Trophoblast cell (in vitro differentiated cells and primary cell): ENCODE measurements around the gene MCRIP2.

ENCODE experiments used
- DNase-seq, 2 donors: peaks; one replicate each; pipeline ENCODE4 v3.0.0-alpha.2; 2016
- H2AFZ ChIP-seq: 2 replicates; pipeline ENCODE4 v1.6.1; 2013; ENCODE audit warnings: low read length, moderate library complexity, mild to moderate bottlenecking; ENCODE audit not compliant: insufficient read depth, poor library complexity
- H2AK5ac ChIP-seq: 2 replicates; pipeline ENCODE4 v1.6.1; 2013; ENCODE audit warnings: mild to moderate bottlenecking, low read length
- H2BK120ac ChIP-seq: 2 replicates; pipeline ENCODE4 v1.6.1; 2013; ENCODE audit warnings: low read length, mild to moderate bottlenecking, moderate library complexity; ENCODE audit not compliant: insufficient read depth, poor library complexity
- H2BK12ac ChIP-seq: 2 replicates; pipeline ENCODE4 v1.6.1; 2013; ENCODE audit warnings: mild to moderate bottlenecking, low read length, moderate library complexity
- H2BK5ac ChIP-seq: 2 replicates; pipeline ENCODE4 v1.6.1; 2013; ENCODE audit warnings: low read length, low read depth, moderate library complexity, mild to moderate bottlenecking; ENCODE audit not compliant: poor library complexity
- H3K14ac ChIP-seq: 2 replicates; pipeline ENCODE4 v1.6.1; 2013; ENCODE audit warnings: mild to moderate bottlenecking, low read length
- H3K18ac ChIP-seq: 2 replicates; pipeline ENCODE4 v1.6.1; 2013; ENCODE audit warnings: mild to moderate bottlenecking, low read length
- H3K23ac ChIP-seq: 2 replicates; pipeline ENCODE4 v1.6.1; 2013; ENCODE audit warnings: low read length
- H3K27ac ChIP-seq: 2 replicates; pipeline ENCODE4 v1.5.1; 2013; ENCODE audit warnings: low read depth, mild to moderate bottlenecking, inconsistent platforms, low read length, moderate library complexity
- H3K27me3 ChIP-seq: 2 replicates; pipeline ENCODE4 v1.6.1; 2013; ENCODE audit warnings: inconsistent platforms, mild to moderate bottlenecking, low read length, moderate library complexity; ENCODE audit not compliant: insufficient read depth
- H3K36me3 ChIP-seq, 2 experiments: 1 replicate in 1 of 2; 2 replicates in 1 of 2; pipeline ENCODE4 v1.6.1; 2013; ENCODE audit warnings: low read length in 2 of 2, mild to moderate bottlenecking in 2 of 2, moderate library complexity in 1 of 2; ENCODE audit not compliant: insufficient read depth in 2 of 2, control insufficient read depth in 1 of 2
- H3K4ac ChIP-seq: 2 replicates; pipeline ENCODE4 v1.6.1; 2013; ENCODE audit warnings: low read depth, mild to moderate bottlenecking, low read length, moderate library complexity
- H3K4me1 ChIP-seq, 2 experiments: 1 replicate in 1 of 2; 2 replicates in 1 of 2; pipeline ENCODE4 v1.6.1; 2013; ENCODE audit warnings: low read length in 2 of 2, mild to moderate bottlenecking in 2 of 2, moderate library complexity in 1 of 2; ENCODE audit not compliant: insufficient read depth in 2 of 2, control insufficient read depth in 1 of 2
- H3K4me2 ChIP-seq: 2 replicates; pipeline ENCODE4 v1.6.1; 2013; ENCODE audit warnings: inconsistent platforms, mild to moderate bottlenecking, low read length, moderate library complexity
- H3K4me3 ChIP-seq: 2 replicates; pipeline ENCODE4 v1.5.1; 2013; ENCODE audit warnings: mild to moderate bottlenecking, low read depth, low read length, inconsistent platforms
- H3K79me1 ChIP-seq: one replicate; pipeline ENCODE4 v1.6.1; 2013; ENCODE audit warnings: low read length
- H3K79me2 ChIP-seq: 2 replicates; pipeline ENCODE4 v1.6.1; 2013; ENCODE audit warnings: low read length, mild to moderate bottlenecking; ENCODE audit not compliant: control insufficient read depth, insufficient read depth, poor library complexity
- H3K9ac ChIP-seq: 2 replicates; pipeline ENCODE4 v1.6.1; 2013; ENCODE audit warnings: mild to moderate bottlenecking, low read length
- H3K9me3 ChIP-seq: 2 replicates; pipeline ENCODE4 v1.6.1; 2013; ENCODE audit warnings: low read depth, mild to moderate bottlenecking, control low read depth, inconsistent platforms, low read length; ENCODE audit not compliant: insufficient read depth
- H4K12ac ChIP-seq: 2 replicates; pipeline ENCODE4 v1.6.1; 2013; ENCODE audit warnings: low read depth, mild to moderate bottlenecking, low read length, moderate library complexity
- H4K8ac ChIP-seq: 2 replicates; pipeline ENCODE4 v1.6.1; 2013; ENCODE audit warnings: low read depth, mild to moderate bottlenecking, low read length, moderate library complexity
- H4K91ac ChIP-seq: one replicate; pipeline ENCODE4 v1.6.1; 2013; ENCODE audit warnings: low read depth, mild to moderate bottlenecking, low read length, moderate library complexity
- WGBS: extraction: QIAGEN DNeasy Blood & Tissue Kit; methylation state at CpG from one replicate; pipeline ENCODE4 v1.1.7; 2013; ENCODE audit warnings: missing lambda C conversion rate; ENCODE audit not compliant: insufficient read length, insufficient coverage; ENCODE audit errors: extremely low coverage; 5-methylcytosine and 5-hydroxymethylcytosine counted together

The MCRIP2 gene

GRCh38 chr16:693766-694165 is 52.1 kb downstream of the MCRIP2 start:
- Histone ChIP-seq H2BK5ac (no peak overlapping the region), H3K14ac (no peak overlapping the region), H3K4ac (no peak overlapping the region), H2AK5ac (no peak overlapping the region), H3K9ac (no peak overlapping the region), H2AFZ (no peak overlapping the region), H3K36me3 (no peaks in the 10 kb centered on the region), H4K91ac (no peak overlapping the region), H4K8ac (no peak overlapping the region), H3K23ac (no peak overlapping the region), H3K79me1 (peaks cover 5% of the 10 kb centered on the region), H2BK120ac (no peak overlapping the region), H3K79me2 (peaks cover 4% of the 10 kb centered on the region), H3K4me3 (no peak overlapping the region), H3K4me1 (peaks cover 11 to 21% of the 10 kb centered on the region in 2 experiments), H3K27me3 (peaks cover 33% of the 10 kb centered on the region), H2BK12ac (no peak overlapping the region), H4K12ac (no peak overlapping the region), H3K4me2 (no peak overlapping the region), H3K9me3 (peaks cover 14% of the 10 kb centered on the region), H3K18ac (no peak overlapping the region), H3K27ac (no peak overlapping the region)
- no peak for DNase-seq
- no CpG with 5 or more reads among the region's 37 CpGs for WGBS

DNA sequence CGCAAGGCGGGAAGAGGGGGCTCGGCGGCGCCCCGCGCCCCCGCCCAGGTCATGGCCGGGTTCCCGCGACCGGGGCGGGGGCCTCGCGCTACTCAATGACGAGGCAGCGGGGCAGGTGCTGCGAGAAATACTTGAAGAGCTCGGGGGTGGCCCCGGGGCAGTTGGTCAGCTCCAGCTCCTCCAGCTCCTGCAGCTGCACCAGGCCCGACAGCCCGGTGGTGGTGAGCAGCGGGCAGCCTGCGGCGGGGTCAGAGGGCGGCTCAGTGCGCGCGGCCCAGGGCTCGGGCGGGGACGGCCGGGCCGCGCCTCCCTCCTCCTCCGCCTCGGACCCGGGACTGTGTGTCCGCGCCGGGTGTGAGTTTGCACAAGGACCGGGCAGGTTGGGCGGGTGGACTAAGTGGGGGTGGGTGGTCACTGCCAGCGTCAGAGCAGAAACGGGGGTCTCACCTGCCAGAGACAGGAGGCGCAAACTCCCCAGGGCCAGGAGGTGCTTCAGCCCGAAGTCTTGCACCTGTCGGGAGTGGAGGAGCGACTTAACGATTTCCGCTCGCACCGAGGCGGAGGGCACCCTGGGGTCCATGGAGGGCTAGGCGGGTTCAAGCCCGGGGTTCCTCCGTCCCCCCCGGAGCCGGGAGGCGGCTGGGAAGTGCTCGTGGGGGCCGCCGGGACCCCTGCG is 52.7 kb downstream of the MCRIP2 start:
- H3K79me1 ChIP-seq = peaks cover 5% of the 10 kb centered on the region
- H3K4me2 ChIP-seq = no peak overlapping the region
- H3K79me2 ChIP-seq = peaks cover 4% of the 10 kb centered on the region
- no peak overlapping the region for H4K8ac ChIP-seq
- H3K4ac ChIP-seq = no peak overlapping the region
- H2AFZ ChIP-seq = no peak overlapping the region
- no peaks in the 10 kb centered on the region for H3K36me3 ChIP-seq
- no peak overlapping the region for H2BK120ac ChIP-seq
- no peak overlapping the region for H3K27ac ChIP-seq
- no peak overlapping the region for H2BK5ac ChIP-seq
- H4K12ac ChIP-seq = no peak overlapping the region
- peaks cover 33% of the 10 kb centered on the region for H3K27me3 ChIP-seq
- H2AK5ac ChIP-seq = no peak overlapping the region
- DNase-seq = peak; percentile 90 to 94
- no peak overlapping the region for H2BK12ac ChIP-seq
- no peak overlapping the region for H4K91ac ChIP-seq
- H3K4me1 ChIP-seq = peaks cover 11 to 17% of the 10 kb centered on the region in 2 experiments
- H3K9ac ChIP-seq = no peak overlapping the region
- no peak overlapping the region for H3K23ac ChIP-seq
- no peak overlapping the region for H3K18ac ChIP-seq
- WGBS = no CpG with 5 or more reads among the region's 64 CpGs
- H3K9me3 ChIP-seq = peaks cover 14% of the 10 kb centered on the region
- H3K4me3 ChIP-seq = no peak overlapping the region
- no peak overlapping the region for H3K14ac ChIP-seq

DNA sequence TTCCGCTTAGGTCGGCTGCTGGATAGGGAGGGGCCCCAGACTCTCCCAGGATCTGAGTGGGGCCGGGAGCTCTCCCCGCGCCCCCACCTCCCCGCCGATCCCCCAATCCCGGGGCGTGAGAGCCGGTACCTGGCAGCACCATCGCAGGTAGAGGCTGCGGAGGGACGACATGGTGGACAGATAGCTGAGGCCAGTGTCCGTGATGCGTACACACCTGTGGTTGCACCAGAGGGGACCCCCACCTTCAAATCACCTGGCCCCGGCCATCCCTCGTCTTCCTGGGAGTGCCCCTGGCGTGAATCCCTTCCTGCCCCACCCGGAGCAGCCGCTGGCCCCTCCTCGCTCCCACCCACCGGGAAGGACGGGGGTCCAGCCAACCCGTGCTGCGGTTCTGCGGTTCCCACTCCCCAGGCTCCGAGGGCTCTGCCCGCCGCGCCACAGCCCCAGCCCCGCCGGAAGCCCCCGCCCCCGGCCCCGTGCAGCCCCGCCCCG is 53.3 kb downstream of the MCRIP2 start:
- H2AK5ac ChIP-seq = no peak overlapping the region
- H2BK12ac ChIP-seq = no peak overlapping the region
- no peak overlapping the region for H3K4ac ChIP-seq
- no peaks in the 10 kb centered on the region for H3K36me3 ChIP-seq
- H3K4me2 ChIP-seq = no peak overlapping the region
- no peak overlapping the region for H4K91ac ChIP-seq
- no peak overlapping the region for H3K27ac ChIP-seq
- no peak for DNase-seq
- no peak overlapping the region for H2AFZ ChIP-seq
- no peak overlapping the region for H4K12ac ChIP-seq
- no peak overlapping the region for H3K14ac ChIP-seq
- H3K18ac ChIP-seq = no peak overlapping the region
- peaks cover 14% of the 10 kb centered on the region for H3K9me3 ChIP-seq
- peaks cover 33% of the 10 kb centered on the region for H3K27me3 ChIP-seq
- H3K4me3 ChIP-seq = peak overlapping the region; percentile 25
- no CpG with 5 or more reads among the region's 37 CpGs for WGBS
- H4K8ac ChIP-seq = no peak overlapping the region
- peaks cover 2% of the 10 kb centered on the region for H3K79me2 ChIP-seq
- H3K9ac ChIP-seq = no peak overlapping the region
- H2BK120ac ChIP-seq = no peak overlapping the region
- H3K23ac ChIP-seq = no peak overlapping the region
- H2BK5ac ChIP-seq = no peak overlapping the region
- H3K4me1 ChIP-seq = peaks cover 5 to 12% of the 10 kb centered on the region in 2 experiments
- H3K79me1 ChIP-seq = peaks cover 3% of the 10 kb centered on the region

GRCh38 chr16:695355-696089 is 53.9 kb downstream of the MCRIP2 start:
- no peaks in the 10 kb centered on the region for H3K79me2 ChIP-seq
- no peak overlapping the region for H4K8ac ChIP-seq
- no peaks in the 10 kb centered on the region for H3K36me3 ChIP-seq
- no peak overlapping the region for H3K27ac ChIP-seq
- no peak overlapping the region for H4K12ac ChIP-seq
- H3K79me1 ChIP-seq = no peaks in the 10 kb centered on the region
- H3K4ac ChIP-seq = no peak overlapping the region
- peaks cover 5 to 12% of the 10 kb centered on the region in 2 experiments for H3K4me1 ChIP-seq
- no peak overlapping the region for H2BK12ac ChIP-seq
- no peak overlapping the region for H3K23ac ChIP-seq
- H2AFZ ChIP-seq = no peak overlapping the region
- H3K27me3 ChIP-seq = peaks cover 37% of the 10 kb centered on the region
- no peak overlapping the region for H2BK5ac ChIP-seq
- H3K9me3 ChIP-seq = peaks cover 14% of the 10 kb centered on the region
- H3K4me2 ChIP-seq = no peak overlapping the region
- no peak overlapping the region for H3K14ac ChIP-seq
- no peak overlapping the region for H2AK5ac ChIP-seq
- DNase-seq = peak; percentile 44 to 57
- no peak overlapping the region for H2BK120ac ChIP-seq
- no peak overlapping the region for H4K91ac ChIP-seq
- no CpG with 5 or more reads among the region's 71 CpGs for WGBS
- H3K4me3 ChIP-seq = peak overlapping the region; percentile 55
- H3K18ac ChIP-seq = no peak overlapping the region
- no peak overlapping the region for H3K9ac ChIP-seq
